Measurements from ENCODE around the gene ZSCAN12. TPM values are rescaled to one million over a fixed set of nuclear protein-coding genes. Genes with fewer than 3 reads are reported as not detected.

The ZSCAN12 gene
- total RNA-seq, 1 experiment from 2014 or later = 7.8 TPM

DNA sequence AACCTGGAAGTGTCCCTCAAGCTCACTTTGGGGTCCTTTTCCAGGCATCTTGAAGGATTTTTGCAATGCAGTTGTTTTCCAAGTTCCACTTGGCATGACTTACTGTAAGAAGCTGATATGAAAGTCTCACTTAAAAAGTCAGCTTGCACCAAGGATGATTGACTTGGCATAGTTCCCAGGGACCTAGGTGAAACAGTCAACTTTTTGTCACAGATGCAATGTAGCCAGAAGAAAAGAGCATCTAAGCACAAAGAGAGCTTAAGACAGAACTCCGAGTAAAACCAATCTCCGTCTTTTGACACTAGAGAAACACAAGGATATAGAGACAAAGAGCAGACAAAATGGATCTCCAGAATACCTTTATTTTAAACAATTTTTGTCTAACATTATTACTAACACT lies 2.6 kb upstream of the ZSCAN12 start (continued):
- TF ChIP-seq CBFB (CRISPR knock-in tag; IDR thresholded peaks at IDR 0.05; ENCODE audit: low read depth) (no peak), RORB (CRISPR knock-in tag; IDR thresholded peaks at IDR 0.05) (no peak), TP53 (CRISPR knock-in tag; IDR thresholded peaks at IDR 0.05) (no peak), CTCF (IDR thresholded peaks at IDR 0.05) (no peak), FOXK1 (CRISPR knock-in tag; IDR thresholded peaks at IDR 0.05) (no peak), GABPB1 (CRISPR knock-in tag; IDR thresholded peaks at IDR 0.05) (no peak), KAT7 (CRISPR knock-in tag; IDR thresholded peaks at IDR 0.05; ENCODE audit: borderline replicate concordance) (no peak), SMAD3 (CRISPR knock-in tag; IDR thresholded peaks at IDR 0.05; ENCODE audit: borderline replicate concordance) (no peak), TEAD1 (CRISPR knock-in tag; IDR thresholded peaks at IDR 0.05) (no peak)
- TF ChIP-seq, protein P1, sequence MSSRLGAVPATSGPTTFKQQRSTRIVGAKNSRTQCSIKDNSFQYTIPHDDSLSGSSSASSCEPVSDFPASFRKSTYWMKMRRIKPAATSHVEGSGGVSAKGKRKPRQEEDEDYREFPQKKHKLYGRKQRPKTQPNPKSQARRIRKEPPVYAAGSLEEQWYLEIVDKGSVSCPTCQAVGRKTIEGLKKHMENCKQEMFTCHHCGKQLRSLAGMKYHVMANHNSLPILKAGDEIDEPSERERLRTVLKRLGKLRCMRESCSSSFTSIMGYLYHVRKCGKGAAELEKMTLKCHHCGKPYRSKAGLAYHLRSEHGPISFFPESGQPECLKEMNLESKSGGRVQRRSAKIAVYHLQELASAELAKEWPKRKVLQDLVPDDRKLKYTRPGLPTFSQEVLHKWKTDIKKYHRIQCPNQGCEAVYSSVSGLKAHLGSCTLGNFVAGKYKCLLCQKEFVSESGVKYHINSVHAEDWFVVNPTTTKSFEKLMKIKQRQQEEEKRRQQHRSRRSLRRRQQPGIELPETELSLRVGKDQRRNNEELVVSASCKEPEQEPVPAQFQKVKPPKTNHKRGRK (CRISPR knock-in tag; IDR thresholded peaks at IDR 0.05; ENCODE audit: borderline replicate concordance) = no peak

DNA sequence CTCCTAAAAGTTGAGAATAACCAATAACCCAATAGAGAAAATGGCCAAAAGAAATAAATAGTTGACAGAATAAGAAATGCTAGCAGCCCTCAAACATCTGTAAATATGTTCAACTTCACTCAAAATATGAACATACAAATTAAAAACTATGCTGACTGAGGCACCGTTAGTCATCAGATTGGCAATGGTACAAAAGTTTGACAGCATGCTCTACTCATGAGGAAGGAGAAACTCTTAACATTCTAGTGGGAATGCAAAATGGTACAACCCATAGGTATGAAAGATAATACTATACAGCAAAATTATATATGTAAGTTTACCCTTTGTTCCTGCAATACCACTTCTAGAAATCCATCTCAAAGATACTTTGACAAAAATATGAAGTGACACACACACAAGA lies 1.6 kb upstream of the ZSCAN12 start:
- DNase-seq (ENCODE audit: low spot score) (no peak), ATAC-seq (no peak)
- ChIA-PET CTCF (no interaction called here), POLR2A (no interaction called here)
- Mint-ChIP-seq H3K27me3 (ENCODE audit: low read depth) (peaks cover 48% of the 10 kb centered on the region), H3K4me1 (peaks cover 15% of the 10 kb centered on the region), H3K9me3 (no peaks in the 10 kb centered on the region), H3K4me3 (peak overlapping the region; percentile 24; the same call in 1 of the 2 replicates), H3K36me3 (peaks cover 22% of the 10 kb centered on the region), H3K27ac (no peak overlapping the region)
- TF ChIP-seq, protein P2, sequence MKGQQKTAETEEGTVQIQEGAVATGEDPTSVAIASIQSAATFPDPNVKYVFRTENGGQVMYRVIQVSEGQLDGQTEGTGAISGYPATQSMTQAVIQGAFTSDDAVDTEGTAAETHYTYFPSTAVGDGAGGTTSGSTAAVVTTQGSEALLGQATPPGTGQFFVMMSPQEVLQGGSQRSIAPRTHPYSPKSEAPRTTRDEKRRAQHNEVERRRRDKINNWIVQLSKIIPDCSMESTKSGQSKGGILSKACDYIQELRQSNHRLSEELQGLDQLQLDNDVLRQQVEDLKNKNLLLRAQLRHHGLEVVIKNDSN (CRISPR knock-in tag; IDR thresholded peaks at IDR 0.05) = no peak
- TF ChIP-seq STAT6 (CRISPR knock-in tag; conservative IDR thresholded peaks at IDR 0.05; ENCODE audit: low read depth) = no peak
- TF ChIP-seq ZNF219 (CRISPR knock-in tag; IDR thresholded peaks at IDR 0.05; ENCODE audit: borderline replicate concordance) = no peak
- TF ChIP-seq MXD4 (CRISPR knock-in tag; IDR thresholded peaks at IDR 0.05; ENCODE audit: borderline replicate concordance) = no peak
- TF ChIP-seq, protein P3, sequence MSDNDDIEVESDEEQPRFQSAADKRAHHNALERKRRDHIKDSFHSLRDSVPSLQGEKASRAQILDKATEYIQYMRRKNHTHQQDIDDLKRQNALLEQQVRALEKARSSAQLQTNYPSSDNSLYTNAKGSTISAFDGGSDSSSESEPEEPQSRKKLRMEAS (CRISPR knock-in tag; IDR thresholded peaks at IDR 0.05) = no peak
- TF ChIP-seq ZNF423 (CRISPR knock-in tag; IDR thresholded peaks at IDR 0.05) = no peak
- no peak for TF ChIP-seq ZNF671 (CRISPR knock-in tag; IDR thresholded peaks at IDR 0.05)
- TF ChIP-seq, protein P4, sequence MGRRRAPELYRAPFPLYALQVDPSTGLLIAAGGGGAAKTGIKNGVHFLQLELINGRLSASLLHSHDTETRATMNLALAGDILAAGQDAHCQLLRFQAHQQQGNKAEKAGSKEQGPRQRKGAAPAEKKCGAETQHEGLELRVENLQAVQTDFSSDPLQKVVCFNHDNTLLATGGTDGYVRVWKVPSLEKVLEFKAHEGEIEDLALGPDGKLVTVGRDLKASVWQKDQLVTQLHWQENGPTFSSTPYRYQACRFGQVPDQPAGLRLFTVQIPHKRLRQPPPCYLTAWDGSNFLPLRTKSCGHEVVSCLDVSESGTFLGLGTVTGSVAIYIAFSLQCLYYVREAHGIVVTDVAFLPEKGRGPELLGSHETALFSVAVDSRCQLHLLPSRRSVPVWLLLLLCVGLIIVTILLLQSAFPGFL (CRISPR knock-in tag; IDR thresholded peaks at IDR 0.05; ENCODE audit: borderline replicate concordance) = no peak
